OCI-LY1 (cell line): ENCODE results near the gene GORASP1.

Experiments
- EZH2 ChIP-seq: fragments of 200-600 bp; sonication (generic), shearing (Covaris generic); IDR thresholded peaks from 2 replicates; pipeline ENCODE4 v1.8.0; 2017; ENCODE audit warnings: borderline replicate concordance, mixed run types, mild to moderate bottlenecking, antibody characterized with exemption, low read length, moderate library complexity, mixed read lengths
- TF ChIP-seq, protein P1 (sequence below): fragments of 200-600 bp; sonication (generic), shearing (Covaris generic); IDR thresholded peaks from 2 replicates; pipeline ENCODE4 v1.5.1; 2017; ENCODE audit warnings: mild to moderate bottlenecking, antibody characterized with exemption, low read length, moderate library complexity, mixed read lengths

GRCh38 chr3:39098473-39099000 lies 8.9 kb downstream of the GORASP1 start:
- TF ChIP-seq, protein P1, sequence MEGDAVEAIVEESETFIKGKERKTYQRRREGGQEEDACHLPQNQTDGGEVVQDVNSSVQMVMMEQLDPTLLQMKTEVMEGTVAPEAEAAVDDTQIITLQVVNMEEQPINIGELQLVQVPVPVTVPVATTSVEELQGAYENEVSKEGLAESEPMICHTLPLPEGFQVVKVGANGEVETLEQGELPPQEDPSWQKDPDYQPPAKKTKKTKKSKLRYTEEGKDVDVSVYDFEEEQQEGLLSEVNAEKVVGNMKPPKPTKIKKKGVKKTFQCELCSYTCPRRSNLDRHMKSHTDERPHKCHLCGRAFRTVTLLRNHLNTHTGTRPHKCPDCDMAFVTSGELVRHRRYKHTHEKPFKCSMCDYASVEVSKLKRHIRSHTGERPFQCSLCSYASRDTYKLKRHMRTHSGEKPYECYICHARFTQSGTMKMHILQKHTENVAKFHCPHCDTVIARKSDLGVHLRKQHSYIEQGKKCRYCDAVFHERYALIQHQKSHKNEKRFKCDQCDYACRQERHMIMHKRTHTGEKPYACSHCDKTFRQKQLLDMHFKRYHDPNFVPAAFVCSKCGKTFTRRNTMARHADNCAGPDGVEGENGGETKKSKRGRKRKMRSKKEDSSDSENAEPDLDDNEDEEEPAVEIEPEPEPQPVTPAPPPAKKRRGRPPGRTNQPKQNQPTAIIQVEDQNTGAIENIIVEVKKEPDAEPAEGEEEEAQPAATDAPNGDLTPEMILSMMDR, result no peak
- no peak for TF ChIP-seq EZH2
